Keratinocyte (primary cell): ENCODE results near the gene PIWIL4. TPM values are rescaled to one million over a fixed set of nuclear protein-coding genes. Genes with fewer than 3 reads are reported as not detected.

Experiments
- DNase-seq: peaks from one replicate; pipeline ENCODE4 v3.0.0-alpha.2; 2011; ENCODE audit warnings: low read depth, missing footprints, low spot score
- FAIRE-seq: peaks from 2 replicates; lab custom pipeline; 2011; peaks lifted over from hg19 to GRCh38; lab: Jason Lieb, UNC
- H2AFZ ChIP-seq: 2 replicates; pipeline ENCODE4 v1.6.0; 2012; ENCODE audit warnings: low read length, control low read depth, inconsistent platforms; ENCODE audit not compliant: control insufficient read depth
- H3K27ac ChIP-seq: 2 replicates; pipeline ENCODE4 v1.5.1; 2011; ENCODE audit warnings: low read length; ENCODE audit not compliant: control insufficient read depth, insufficient read depth
- H3K27me3 ChIP-seq: 3 replicates; pipeline ENCODE4 v1.6.0; 2011; ENCODE audit warnings: low read length; ENCODE audit not compliant: control insufficient read depth, insufficient read depth; ENCODE audit errors: extremely low read depth
- H3K36me3 ChIP-seq, 2 experiments: 2 replicates in 1 of 2; 3 replicates in 1 of 2; pipeline ENCODE4 v1.5.1; 2011; ENCODE audit warnings: low read length in 2 of 2, mild to moderate bottlenecking in 1 of 2; ENCODE audit not compliant: control insufficient read depth in 2 of 2, insufficient read depth in 2 of 2; ENCODE audit errors: extremely low read depth in 1 of 2
- H3K4me1 ChIP-seq: 3 replicates; pipeline ENCODE4 v1.5.1; 2011; ENCODE audit warnings: low read length; ENCODE audit not compliant: control insufficient read depth, insufficient read depth; ENCODE audit errors: extremely low read depth
- H3K4me2 ChIP-seq: 3 replicates; pipeline ENCODE4 v1.6.0; 2011; ENCODE audit warnings: low read depth, low read length; ENCODE audit not compliant: control insufficient read depth, insufficient read depth; ENCODE audit errors: extremely low read depth
- H3K4me3 ChIP-seq, 3 experiments: fragments of 200-600 bp in 1 of 3; sonication (generic) in 1 of 3; 2 replicates in 2 of 3; 3 replicates in 1 of 3; pipeline ENCODE4 v1.5.1; 2011 to 2016; ENCODE audit warnings: low read length in 3 of 3, mild to moderate bottlenecking in 3 of 3, control low read depth in 2 of 3, inconsistent platforms in 1 of 3, low read depth in 1 of 3, mixed read lengths in 1 of 3, mixed run types in 1 of 3, moderate library complexity in 1 of 3; ENCODE audit not compliant: control insufficient read depth in 2 of 3, insufficient read depth in 2 of 3; ENCODE audit errors: extremely low read depth in 1 of 3
- H3K79me2 ChIP-seq: 2 replicates; pipeline ENCODE4 v1.6.0; 2012; ENCODE audit warnings: low read length; ENCODE audit not compliant: control insufficient read depth, insufficient read depth
- H3K9ac ChIP-seq: 3 replicates; pipeline ENCODE4 v1.6.0; 2011; ENCODE audit warnings: low read length; ENCODE audit not compliant: control insufficient read depth, insufficient read depth; ENCODE audit errors: extremely low read depth
- H3K9me1 ChIP-seq: 3 replicates; pipeline ENCODE4 v1.6.0; 2011; ENCODE audit warnings: low read length; ENCODE audit not compliant: control insufficient read depth, insufficient read depth; ENCODE audit errors: extremely low read depth
- H3K9me3 ChIP-seq: 2 replicates; pipeline ENCODE4 v1.5.1; 2012; ENCODE audit warnings: low read depth, low read length; ENCODE audit not compliant: control insufficient read depth
- H4K20me1 ChIP-seq: 3 replicates; pipeline ENCODE4 v1.6.0; 2011; ENCODE audit warnings: low read length; ENCODE audit not compliant: control insufficient read depth, insufficient read depth; ENCODE audit errors: extremely low read depth
- EZH2 ChIP-seq: IDR thresholded peaks from one replicate; pipeline ENCODE4 v1.6.1; 2012; ENCODE audit warnings: inconsistent platforms, mild to moderate bottlenecking, low read length, moderate library complexity
- dilution Hi-C: fragments of 300-500 bp; cut with MboI; formaldehyde crosslinking; loops from one replicate; pipeline ENCODE4 v1.7.0; 2020; ENCODE audit warnings: low sequenced_read_pairs; ENCODE audit not compliant: extremely low pct_ligation_motif_present
- polyA plus RNA-seq, 5 experiments: library from polyadenylated mRNA; depleted of rRNA in 3 of 5; stranded (reverse) in 3 of 5; stranded (forward) in 1 of 5; unstranded in 1 of 5; fragments of >200 nt; gene quantifications; 1 replicate in 1 of 5; 2 replicates in 3 of 5; 3 replicates in 1 of 5; pipeline versions ENCODE4 v1.2.1 to v1.2.3, GENCODE V29; 2011 to 2012; ENCODE audit warnings: missing spikeins in 2 of 5, low read depth in 1 of 5, low replicate concordance in 1 of 5
- TF ChIP-seq, protein P1 (sequence below), 3 experiments: IDR thresholded peaks in 1 of 3; conservative IDR thresholded peaks in 1 of 3; optimal IDR thresholded peaks in 1 of 3; 2 replicates in 2 of 3; 3 replicates in 1 of 3; pipeline versions ENCODE3 to v1.5.1; 2011; ENCODE audit warnings: low read length in 3 of 3, mild to moderate bottlenecking in 3 of 3, moderate library complexity in 2 of 3, control low read depth in 1 of 3, inconsistent platforms in 1 of 3; ENCODE audit not compliant: insufficient read depth in 2 of 3; ENCODE audit errors: extremely low read depth in 1 of 3

PIWIL4 gene
- polyA plus RNA-seq, 1 donor (not counting 4 experiments of a cell fraction or from before 2014, with no cell fraction given) = 0.14 TPM

DNA sequence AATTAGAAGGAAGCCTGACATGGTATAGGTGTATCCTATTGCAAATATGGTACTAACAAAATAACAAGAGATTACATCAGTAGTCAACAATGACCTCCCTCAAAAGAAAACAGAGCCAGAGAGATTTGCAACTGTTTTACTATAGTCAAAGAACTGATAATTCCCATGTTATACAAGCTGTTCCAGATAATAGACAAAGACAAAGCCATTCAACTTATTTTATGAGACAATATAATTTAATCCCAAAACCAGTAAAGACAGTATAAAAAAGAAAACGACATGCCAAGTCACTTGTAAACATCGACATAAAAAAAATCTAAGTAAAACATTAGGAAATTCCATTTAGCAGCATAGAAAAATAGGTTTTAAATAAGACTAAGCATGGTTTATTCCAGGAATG lies 65.2 kb downstream of the PIWIL4 start:
- H4K20me1 ChIP-seq = no peaks in the 10 kb centered on the region
- no peaks in the 10 kb centered on the region for H3K79me2 ChIP-seq
- H3K9me1 ChIP-seq = no peaks in the 10 kb centered on the region
- H2AFZ ChIP-seq = no peak overlapping the region
- no peaks in the 10 kb centered on the region for H3K27me3 ChIP-seq
- dilution Hi-C loops = no loop called here
- H3K9me3 ChIP-seq = no peaks in the 10 kb centered on the region
- no peak for DNase-seq
- H3K9ac ChIP-seq = no peak overlapping the region
- H3K4me1 ChIP-seq = no peaks in the 10 kb centered on the region
- TF ChIP-seq, protein P1, sequence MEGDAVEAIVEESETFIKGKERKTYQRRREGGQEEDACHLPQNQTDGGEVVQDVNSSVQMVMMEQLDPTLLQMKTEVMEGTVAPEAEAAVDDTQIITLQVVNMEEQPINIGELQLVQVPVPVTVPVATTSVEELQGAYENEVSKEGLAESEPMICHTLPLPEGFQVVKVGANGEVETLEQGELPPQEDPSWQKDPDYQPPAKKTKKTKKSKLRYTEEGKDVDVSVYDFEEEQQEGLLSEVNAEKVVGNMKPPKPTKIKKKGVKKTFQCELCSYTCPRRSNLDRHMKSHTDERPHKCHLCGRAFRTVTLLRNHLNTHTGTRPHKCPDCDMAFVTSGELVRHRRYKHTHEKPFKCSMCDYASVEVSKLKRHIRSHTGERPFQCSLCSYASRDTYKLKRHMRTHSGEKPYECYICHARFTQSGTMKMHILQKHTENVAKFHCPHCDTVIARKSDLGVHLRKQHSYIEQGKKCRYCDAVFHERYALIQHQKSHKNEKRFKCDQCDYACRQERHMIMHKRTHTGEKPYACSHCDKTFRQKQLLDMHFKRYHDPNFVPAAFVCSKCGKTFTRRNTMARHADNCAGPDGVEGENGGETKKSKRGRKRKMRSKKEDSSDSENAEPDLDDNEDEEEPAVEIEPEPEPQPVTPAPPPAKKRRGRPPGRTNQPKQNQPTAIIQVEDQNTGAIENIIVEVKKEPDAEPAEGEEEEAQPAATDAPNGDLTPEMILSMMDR (optimal IDR thresholded peaks at IDR 0.05 in 1 of 3, IDR thresholded peaks at IDR 0.05 in 1 of 3, conservative IDR thresholded peaks at IDR 0.05 in 1 of 3; ENCODE audit: extremely low read depth in 1 of 3, insufficient read depth in 2 of 3, low read length in 3 of 3) = no peak
- no peak for TF ChIP-seq EZH2
- H3K36me3 ChIP-seq = no peaks in the 10 kb centered on the region
- H3K4me2 ChIP-seq = no peak overlapping the region
- H3K27ac ChIP-seq = no peak overlapping the region
- no peak overlapping the region for H3K4me3 ChIP-seq
- no peak for FAIRE-seq

DNA sequence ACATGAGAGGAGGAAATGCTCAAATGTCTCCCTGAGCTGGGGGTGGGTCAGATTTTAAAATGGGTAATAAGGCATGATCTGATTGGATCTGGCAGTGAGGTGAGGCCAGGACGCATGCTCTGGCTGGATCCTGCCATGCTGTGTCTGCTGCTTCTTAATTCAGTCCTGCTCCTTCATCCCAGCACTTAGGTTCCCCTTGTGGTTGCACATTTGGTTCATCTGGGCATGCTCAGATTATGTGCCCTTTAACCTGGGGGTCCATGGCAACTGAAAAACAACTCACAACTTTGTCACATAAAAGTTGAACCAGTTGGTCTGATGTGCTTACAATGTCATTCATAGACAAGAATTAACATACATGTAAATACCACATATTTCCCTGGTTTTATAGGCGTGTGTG lies 67.9 kb downstream of the PIWIL4 start:
- H3K9me1 ChIP-seq = no peaks in the 10 kb centered on the region
- H3K9ac ChIP-seq = no peak overlapping the region
- no peak for TF ChIP-seq EZH2
- TF ChIP-seq, protein P1 (optimal IDR thresholded peaks at IDR 0.05 in 1 of 3, IDR thresholded peaks at IDR 0.05 in 1 of 3, conservative IDR thresholded peaks at IDR 0.05 in 1 of 3; ENCODE audit: extremely low read depth in 1 of 3, insufficient read depth in 2 of 3, low read length in 3 of 3) = no peak
- H3K9me3 ChIP-seq = no peaks in the 10 kb centered on the region
- dilution Hi-C loops = no loop called here
- H2AFZ ChIP-seq = no peak overlapping the region
- H3K4me1 ChIP-seq = peaks cover 17% of the 10 kb centered on the region
- H4K20me1 ChIP-seq = no peaks in the 10 kb centered on the region
- H3K79me2 ChIP-seq = no peaks in the 10 kb centered on the region
- no peaks in the 10 kb centered on the region for H3K27me3 ChIP-seq
- no peak overlapping the region for H3K4me3 ChIP-seq
- DNase-seq (no peak), FAIRE-seq (no peak)
- no peak overlapping the region for H3K27ac ChIP-seq
- H3K36me3 ChIP-seq = no peaks in the 10 kb centered on the region
- no peak overlapping the region for H3K4me2 ChIP-seq
